Pancreas (tissue), 10 donors: Measurements from ENCODE around the gene ZCCHC2. TPM values are rescaled to one million over a fixed set of nuclear protein-coding genes. Genes with fewer than 3 reads are reported as not detected.

Experiments used
- ATAC-seq, 4 donors: fragments of 200-7000 bp; cut with Tn5 transposase; one replicate each; pipeline versions ENCODE4 v1.8.0 to v1.9.1; 2020; ENCODE audit warnings: mild to moderate bottlenecking in 4 of 4, moderate library complexity in 4 of 4
- DNase-seq, 6 donors: peaks; one replicate each; pipeline ENCODE4 v3.0.0-alpha.2; 2020
- FAIRE-seq: peaks from 2 replicates; lab custom pipeline; 2012; peaks lifted over from hg19 to GRCh38; lab: Jason Lieb, UNC
- H3K27ac ChIP-seq, 4 donors: fragments of 200-600 bp; sonication (generic); 1 replicate in 3 of 4; 2 replicates in 1 of 4; pipeline versions ENCODE4 v1.5.0 to v1.8.0; 2020
- H3K27me3 ChIP-seq, 4 donors: fragments of 200-600 bp; one replicate each; pipeline ENCODE4 v1.8.0; 2021
- H3K36me3 ChIP-seq, 3 donors: fragments of 200-600 bp; sonication (generic) in 1 of 3; one replicate each; pipeline versions ENCODE4 v1.5.0 to v1.8.0; 2020 to 2021
- H3K4me1 ChIP-seq, 3 donors: fragments of 200-600 bp; one replicate each; pipeline ENCODE4 v1.8.0; 2021
- H3K4me3 ChIP-seq, 4 donors: fragments of 200-600 bp; sonication (generic) in 2 of 4; one replicate each; pipeline versions ENCODE4 v1.5.0 to v1.8.0; 2020 to 2021
- H3K9me3 ChIP-seq, 4 donors: fragments of 200-600 bp; one replicate each; pipeline ENCODE4 v1.8.0; 2021
- CTCF ChIP-seq, 4 donors: fragments of 200-600 bp; sonication (generic) in 3 of 4; IDR thresholded peaks; one replicate each; pipeline versions ENCODE4 v1.5.0 to v1.8.0; 2021; ENCODE audit warnings: antibody characterized with exemption in 4 of 4
- WGBS, 2 donors: extraction: QIAGEN DNeasy Blood & Tissue Kit; methylation state at CpG; one replicate each; pipeline ENCODE4 v1.1.7; 2013; 5-methylcytosine and 5-hydroxymethylcytosine counted together
- intact Hi-C, 3 donors: fragments of 100-400 bp; cut with DNase I; formaldehyde crosslinking; loops; one replicate each; pipeline versions ENCODE4 v1.11.1 to v1.14.2; 2022
- polyA plus RNA-seq, 2 donors: library from polyadenylated mRNA; stranded (reverse); fragments of 200-250 nt; gene quantifications; one replicate each; pipeline ENCODE4 v1.2.3, GENCODE V29; 2013
- total RNA-seq, 6 donors: library from RNA; stranded (reverse); fragmentation: NEBNext Ultra II Directional in 4 of 6; extraction: Animal tissue kit (Norgen Biotek cat#: 25700) in 4 of 6; gene quantifications; one replicate each; pipeline versions ENCODE4 v1.2.1 to v1.2.4, GENCODE V29; 2021 to 2023
- donor health status: healthy with polysubstance abuse.
- donor health status: DM: no; HTN: no; CAD: no; lungs with moderate emphysema.
- donor health status: DM: no; HTN: no; CAD: no.
- donor health status: control.
- donor health status: control.
- donor health status: Bipolar disorder and iron deficiency.
- donor health status: DM: yes; HTN: yes; CAD: no.
- donor health status: DM: no; HTN: no; CAD: no.
- donor health status: DM: no; HTN: no; CAD: no.
- donor health status: DM: yes; HTN: yes; CAD: no.

Gene ZCCHC2
- total and polyA plus RNA-seq, 8 donors: 4.1 to 14.2 (median 7.8) TPM

- no peaks in the 10 kb centered on the region for H3K36me3 ChIP-seq
- H3K27me3 ChIP-seq: no peaks in the 10 kb centered on the region
- no peaks in the 10 kb centered on the region for H3K4me1 ChIP-seq
- WGBS, 2 donors: 57 to 77% methylated on average over 9 of the region's 9 CpGs
- no peak for TF ChIP-seq CTCF (IDR thresholded peaks at IDR 0.05)
- no peak overlapping the region for H3K4me3 ChIP-seq
- FAIRE-seq (no peak), DNase-seq (no peak), ATAC-seq (no peak)
- no peak overlapping the region for H3K27ac ChIP-seq
- intact Hi-C loops: no loop called here
- H3K9me3 ChIP-seq: no peaks in the 10 kb centered on the region
Measured at GRCh38 chr18:62587689-62588088, 64.9 kb downstream of the ZCCHC2 start.

- Histone ChIP-seq H3K4me1 (no peaks in the 10 kb centered on the region), H3K36me3 (no peaks in the 10 kb centered on the region), H3K27ac (no peak overlapping the region), H3K9me3 (no peaks in the 10 kb centered on the region), H3K4me3 (no peak overlapping the region), H3K27me3 (no peaks in the 10 kb centered on the region)
- ATAC-seq (no peak), FAIRE-seq (no peak), DNase-seq (no peak)
- intact Hi-C loops: no loop called here
- WGBS, 2 donors: 79 to 80% methylated on average over 3 of the region's 3 CpGs
- no peak for TF ChIP-seq CTCF (IDR thresholded peaks at IDR 0.05)
Measured at GRCh38 chr18:62588217-62588616, 65.4 kb downstream of the ZCCHC2 start.

GRCh38 chr18:62590799-62591590 lies 68.2 kb downstream of the ZCCHC2 start:
- WGBS, 2 donors: 63 to 72% methylated on average over 15 of the region's 15 CpGs

GRCh38 chr18:62596145-62597005 lies 73.5 kb downstream of the ZCCHC2 start:
- intact Hi-C loops: no loop called here
- H3K9me3 ChIP-seq: no peaks in the 10 kb centered on the region
- H3K4me3 ChIP-seq: peak overlapping the region in 2 of 4 donors; percentile 13 to 18
- no peak overlapping the region for H3K27ac ChIP-seq
- TF ChIP-seq CTCF (IDR thresholded peaks at IDR 0.05): no peak
- no peak for FAIRE-seq
- no peaks in the 10 kb centered on the region for H3K36me3 ChIP-seq
- peak in 3 of 4 donors; percentile 18 to 37 (median 30) for ATAC-seq
- peak in 1 of 6 donors; percentile 55 for DNase-seq
- peaks cover 0 to 5% (median 0%) of the 10 kb centered on the region in 4 donors for H3K27me3 ChIP-seq
- WGBS, 2 donors: 2 to 3% methylated on average over 90 of the region's 90 CpGs
- no peaks in the 10 kb centered on the region for H3K4me1 ChIP-seq

More at GRCh38 chr18:62590799-62591590, 68.2 kb downstream of the ZCCHC2 start:
- FAIRE-seq: no peak
- H3K36me3 ChIP-seq: no peaks in the 10 kb centered on the region
- TF ChIP-seq CTCF (IDR thresholded peaks at IDR 0.05): no peak
- H3K9me3 ChIP-seq: no peaks in the 10 kb centered on the region
- no peaks in the 10 kb centered on the region for H3K4me1 ChIP-seq
- no peak overlapping the region for H3K27ac ChIP-seq
- intact Hi-C loops: no loop called here
- no peak overlapping the region for H3K4me3 ChIP-seq
- no peak for ATAC-seq
- DNase-seq: no peak
- no peaks in the 10 kb centered on the region for H3K27me3 ChIP-seq
